GM12878 (cell line): ENCODE results near the gene RPRD1B. TPM values are rescaled to one million over a fixed set of nuclear protein-coding genes. Genes with fewer than 3 reads are reported as not detected.

Experiments used
- ATAC-seq: fragments of 200-7000 bp; cut with Tn5 transposase; 3 replicates; pipeline ENCODE4 v1.9.1; 2020; ENCODE audit warnings: mild to moderate bottlenecking, moderate library complexity
- BruUV-seq: library from RNA; stranded (reverse); fragments of 400-500 nt; replicated peaks from 2 replicates; lab custom pipeline; 2021; lab: Mats Ljungman, UMichigan
- CTCF ChIA-PET: fragments of 300-600 bp; sonication (Branson Sonifier 250); formaldehyde crosslinking; extraction: SDS; loops from one replicate; lab custom pipeline; 2021; ENCODE audit warnings: inconsistent platforms; lab: Yijun Ruan, JAX
- POLR2A ChIA-PET: fragments of 350-600 bp; formaldehyde crosslinking; extraction: SDS; loops from one replicate; lab custom pipeline; 2021; ENCODE audit warnings: inconsistent platforms; lab: Charles Lee
- RAD21 ChIA-PET: fragments of 300-600 bp; sonication (Branson Sonifier 250); formaldehyde crosslinking; loops from one replicate; lab custom pipeline; 2023; ENCODE audit warnings: antibody characterized with exemption; ENCODE audit not compliant: unreplicated experiment; lab: Charles Lee
- SMC1A ChIA-PET: fragments of 300-600 bp; sonication (Branson Sonifier 250); formaldehyde crosslinking; loops from one replicate; lab custom pipeline; 2023; ENCODE audit not compliant: unreplicated experiment, uncharacterized antibody; lab: Charles Lee
- DNase-seq: peaks from one replicate; pipeline ENCODE4 v3.0.0-alpha.2; 2011; ENCODE audit warnings: low read depth, low spot score
- FAIRE-seq: peaks from 3 replicates; lab custom pipeline; 2011; peaks lifted over from hg19 to GRCh38; lab: Jason Lieb, UNC
- H2AFZ ChIP-seq: 2 replicates; pipeline ENCODE4 v1.6.0; 2011; ENCODE audit warnings: low read depth, low read length, control low read depth; ENCODE audit not compliant: control insufficient read depth
- H3K27ac ChIP-seq: 2 replicates; pipeline ENCODE4 v1.5.1; 2011; ENCODE audit warnings: control low read depth; ENCODE audit not compliant: control insufficient read depth, insufficient read depth
- H3K27me3 ChIP-seq, 2 experiments: replicated peaks in 1 of 2; 2 replicates each; pipeline versions ENCODE4 v1.6.0 to v1.6.1; 2011; ENCODE audit warnings: low read length in 1 of 2; ENCODE audit not compliant: control insufficient read depth in 2 of 2, insufficient read depth in 2 of 2
- H3K36me3 ChIP-seq, 2 experiments: 2 replicates each; pipeline ENCODE4 v1.5.1; 2011; ENCODE audit warnings: low read length in 1 of 2; ENCODE audit not compliant: control insufficient read depth in 2 of 2, insufficient read depth in 2 of 2
- H3K4me1 ChIP-seq: 2 replicates; pipeline ENCODE4 v1.6.1; 2011; ENCODE audit warnings: mild to moderate bottlenecking, low read length, moderate library complexity, mixed read lengths; ENCODE audit not compliant: control insufficient read depth, insufficient read depth
- H3K4me2 ChIP-seq: 2 replicates; pipeline ENCODE4 v1.6.0; 2011; ENCODE audit warnings: control low read depth; ENCODE audit not compliant: control insufficient read depth, insufficient read depth
- H3K4me3 ChIP-seq: fragments of 200-600 bp; sonication (generic); 2 replicates; pipeline ENCODE4 v1.5.1; 2016
- H3K79me2 ChIP-seq: 2 replicates; pipeline ENCODE4 v1.6.0; 2011; ENCODE audit warnings: low read length; ENCODE audit not compliant: control insufficient read depth, insufficient read depth
- H3K9ac ChIP-seq: 2 replicates; pipeline ENCODE4 v1.8.0; 2011; ENCODE audit warnings: low read length, control low read depth, mixed read lengths; ENCODE audit not compliant: control insufficient read depth, insufficient read depth
- H3K9me3 ChIP-seq: replicated peaks from 3 replicates; pipeline ENCODE4 v1.5.1; 2011; ENCODE audit warnings: mild to moderate bottlenecking, low read length; ENCODE audit not compliant: control insufficient read depth, insufficient read depth
- H4K20me1 ChIP-seq: 2 replicates; pipeline ENCODE4 v1.6.0; 2011; ENCODE audit not compliant: control insufficient read depth, insufficient read depth
- ATF2 ChIP-seq: IDR thresholded peaks from 2 replicates; pipeline ENCODE4 v1.6.1; 2012; ENCODE audit warnings: low read length, inconsistent platforms
- JUNB ChIP-seq: IDR thresholded peaks from 2 replicates; pipeline ENCODE4 v1.6.1; 2016; ENCODE audit warnings: antibody characterized with exemption, mild to moderate bottlenecking
- POU2F2 ChIP-seq: IDR thresholded peaks from 3 replicates; pipeline ENCODE4 v1.6.1; 2011; ENCODE audit warnings: low read depth, mild to moderate bottlenecking, low read length, borderline replicate concordance
- SPI1 ChIP-seq: IDR thresholded peaks from 2 replicates; pipeline ENCODE4 v1.6.1; 2011; ENCODE audit warnings: low read depth, mild to moderate bottlenecking, low read length, moderate library complexity, borderline replicate concordance; ENCODE audit not compliant: insufficient read depth
- YBX1 ChIP-seq: fragments of 450-650 bp; IDR thresholded peaks from 2 replicates; pipeline ENCODE4 v1.6.1; 2016; ENCODE audit warnings: antibody characterized with exemption
- WGBS: methylation state at CpG from one replicate; pipeline ENCODE4 v1.1.6; 2016; ENCODE audit warnings: low lambda C conversion rate; ENCODE audit not compliant: insufficient replicate concordance, insufficient coverage; ENCODE audit errors: missing lambda C conversion rate; 5-methylcytosine and 5-hydroxymethylcytosine counted together
- in situ Hi-C: fragments of 300-500 bp; cut with MboI; formaldehyde crosslinking; loops from 9 replicates; pipeline ENCODE4 v1.14.3; 2018; ENCODE audit warnings: mixed read lengths
- intact Hi-C: fragments of 100-400 bp; cut with micrococcal nuclease; formaldehyde crosslinking; loops from one replicate; pipeline ENCODE4 v1.14.2; 2022; ENCODE audit not compliant: unreplicated experiment
- polyA plus RNA-seq, 11 experiments: library from polyadenylated mRNA; depleted of rRNA in 4 of 11; unstranded in 6 of 11; stranded (reverse) in 5 of 11; fragments of >200 nt; fragmentation: Nextera tagmentation in 4 of 11; fragmentation: Illumina TruSeq in 1 of 11; extraction: Ambion mirVana in 4 of 11; extraction: Trizol in 1 of 11; gene quantifications; 1 replicate in 1 of 11; 2 replicates in 10 of 11; pipeline versions ENCODE4 v1.2.1 to v1.2.3, GENCODE V29; 2011 to 2016; ENCODE audit warnings: inconsistent platforms in 2 of 11, missing spikeins in 2 of 11, low read depth in 1 of 11
- total RNA-seq, 4 experiments: library from RNA; depleted of rRNA in 3 of 4; stranded (reverse); fragments of >200 nt in 3 of 4; fragmentation: Illumina TruSeq in 1 of 4; extraction: Trizol in 1 of 4; gene quantifications; 2 replicates each; pipeline versions ENCODE4 v1.2.1 to v1.2.3, GENCODE V29; 2013 to 2021

The RPRD1B gene
- total and polyA plus RNA-seq, 10 of the 15 experiments (the other 5 are each of a cell fraction or from before 2014, with no cell fraction given), result 5.2 to 40.2 (median 30.0) TPM

DNA sequence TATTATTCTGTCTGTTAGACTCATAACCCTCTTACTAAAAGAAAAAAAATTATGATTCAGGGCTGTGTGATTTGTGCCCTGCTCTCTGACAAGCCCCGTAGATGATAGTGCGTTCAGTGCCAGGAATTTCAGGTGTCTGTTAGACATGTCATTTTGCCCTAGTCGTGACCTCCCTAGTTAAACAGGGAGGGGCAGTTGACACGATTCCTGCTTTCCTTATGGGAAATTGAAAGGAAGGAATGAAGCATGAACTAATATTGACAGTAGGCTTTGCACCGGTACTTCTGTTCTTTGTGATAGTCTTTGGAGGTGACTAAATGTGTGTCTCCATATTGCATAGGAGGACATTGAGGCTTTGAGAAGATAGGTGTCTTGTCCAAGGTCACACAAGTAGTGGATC, 26.3 kb downstream of the RPRD1B start (continued):
- no peak for TF ChIP-seq POU2F2
- TF ChIP-seq JUNB, result no peak
- TF ChIP-seq ATF2, result no peak

- peak; percentile 39; the same call in 1 of the 2 replicates for TF ChIP-seq SPI1
- TF ChIP-seq YBX1, result no peak
- FAIRE-seq (no peak), ATAC-seq (no peak), DNase-seq (no peak)
- Histone ChIP-seq H3K4me2 (peak overlapping the region; percentile 65), H2AFZ (no peak overlapping the region), H3K27ac (peak overlapping the region; percentile 46), H3K79me2 (no peaks in the 10 kb centered on the region; the same call in none of the 2 replicates), H3K36me3 (peaks cover 19 to 31% of the 10 kb centered on the region in 2 experiments), H4K20me1 (no peaks in the 10 kb centered on the region), H3K4me1 (peaks cover 24% of the 10 kb centered on the region), H3K27me3 (no peaks in the 10 kb centered on the region), H3K9ac (0 out of 2 replicates have a peak overlapping the region, but pooled peaks have one; percentile 8), H3K9me3 (peaks cover 2% of the 10 kb centered on the region; the same call in 1 of the 3 replicates), H3K4me3 (no peak overlapping the region)
- CTCF ChIA-PET, result interaction anchor here (0.5 to 19.0 kb wide), 13 partner anchors 10 to 795 kb away, joined by 3 to 404 read pairs (median 7); partner anchors contain the start of gene TGM2
- intact Hi-C loops, result no loop called here
- 73% methylated on average over 5 of the region's 5 CpGs for WGBS
- SMC1A ChIA-PET, result interaction anchor here (0.6 to 6.1 kb wide), 23 partner anchors 9 to 160 kb away, joined by 3 to 128 read pairs (median 6); partner anchors contain the start of genes RPRD1B and TTI1
- POLR2A ChIA-PET, result interaction anchor here (0.5 to 1.7 kb wide), 3 partner anchors 17 to 85 kb away, joined by 3 to 6 read pairs (median 3); no protein-coding TSS in a partner anchor
- in situ Hi-C loops, result loop anchor here (25.0 kb wide), 1 partner anchor 102 kb away; the partner anchor contains the start of gene TGM2
- BruUV-seq, result TSS peak; percentile 5
- RAD21 ChIA-PET, result interaction anchor here (0.6 to 2.5 kb wide), 18 partner anchors 8 to 161 kb away, joined by 3 to 21 read pairs (median 4); no protein-coding TSS in a partner anchor
Measured at GRCh38 chr20:38060536-38060935, 27.0 kb downstream of the RPRD1B start.
